Epithelial cell of proximal tubule (primary cell): ENCODE data around the gene MLLT3. TPM values are rescaled to one million over a fixed set of nuclear protein-coding genes. Genes with fewer than 3 reads are reported as not detected.

Experiments used
- DNase-seq: peaks from one replicate; pipeline ENCODE4 v3.0.0-alpha.2; 2011; ENCODE audit warnings: low read depth
- H3K4me3 ChIP-seq: 2 replicates; pipeline ENCODE4 v1.5.1; 2011; ENCODE audit warnings: low read depth, mild to moderate bottlenecking, low read length
- CTCF ChIP-seq: conservative IDR thresholded peaks from 2 replicates; pipeline ENCODE4 v1.5.1; 2012; ENCODE audit warnings: low read depth, mild to moderate bottlenecking, low read length
- total RNA-seq: library from RNA; depleted of rRNA; stranded (reverse); fragments of >200 nt; gene quantifications from 2 replicates; pipeline ENCODE4 v1.2.3, GENCODE V29; 2015

The MLLT3 gene
- total RNA-seq, 1 donor from 2014 or later, result 29.3 TPM

GRCh38 chr9:20353931-20354652 lies 268.2 kb downstream of the MLLT3 start:
- H3K4me3 ChIP-seq, result no peak overlapping the region
- TF ChIP-seq CTCF, result no peak
- peak; percentile 30 for DNase-seq

GRCh38 chr9:20353524-20353923 lies 268.8 kb downstream of the MLLT3 start:
- no peak for DNase-seq
- no peak overlapping the region for H3K4me3 ChIP-seq
- no peak for TF ChIP-seq CTCF

GRCh38 chr9:20352591-20352990 lies 269.7 kb downstream of the MLLT3 start:
- no peak overlapping the region for H3K4me3 ChIP-seq
- DNase-seq, result no peak
- no peak for TF ChIP-seq CTCF

DNA sequence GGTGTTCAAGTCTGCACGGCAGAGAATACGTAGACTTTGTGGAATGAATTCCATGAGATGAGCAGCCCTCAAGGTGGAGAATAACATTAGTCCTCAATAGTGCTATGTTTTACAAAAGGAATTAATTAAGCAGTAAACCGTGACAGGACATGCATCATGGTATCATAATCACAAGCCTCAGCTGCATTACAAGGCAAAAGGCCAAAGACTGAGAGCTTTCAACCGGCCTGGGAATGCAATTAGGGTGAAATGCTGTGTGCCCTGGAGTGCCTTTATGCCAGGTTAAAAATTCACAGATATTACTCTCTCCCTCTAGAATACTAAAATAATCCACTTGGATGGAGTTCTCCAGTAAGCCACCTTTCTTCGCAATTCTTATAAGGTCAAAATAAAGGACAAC lies 270.6 kb downstream of the MLLT3 start:
- TF ChIP-seq CTCF, result no peak
- H3K4me3 ChIP-seq, result no peak overlapping the region
- DNase-seq, result peak; percentile 88

- DNase-seq, result no peak
- no peak overlapping the region for H3K4me3 ChIP-seq
- no peak for TF ChIP-seq CTCF
Observed at GRCh38 chr9:20349568-20349967, 272.7 kb downstream of the MLLT3 start.

DNA sequence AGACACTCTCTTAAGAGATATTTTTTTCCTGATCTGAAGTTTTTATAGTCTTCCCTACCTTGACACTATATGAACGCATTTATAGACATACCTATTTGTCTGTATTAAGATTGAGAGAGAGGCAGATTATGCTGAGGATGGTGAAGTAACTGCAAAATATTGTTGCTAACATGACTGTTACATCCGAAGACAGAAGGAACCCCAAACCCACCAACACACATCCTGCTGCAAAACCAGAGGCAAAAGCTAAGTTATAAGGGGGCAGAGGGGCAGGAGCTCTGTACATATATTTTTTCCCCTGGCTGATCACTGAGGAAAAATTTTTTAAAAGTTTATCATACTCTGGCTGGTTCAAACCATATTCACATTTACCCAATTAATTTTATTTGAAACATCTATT lies 279.0 kb downstream of the MLLT3 start:
- no peak for TF ChIP-seq CTCF
- H3K4me3 ChIP-seq, result no peak overlapping the region
- DNase-seq, result no peak

- H3K4me3 ChIP-seq, result no peak overlapping the region
- TF ChIP-seq CTCF, result no peak
- no peak for DNase-seq
Observed at GRCh38 chr9:20340511-20340861, 281.8 kb downstream of the MLLT3 start.
